ENCODE data around the gene PAQR4.

- TF ChIP-seq EZH2 (IDR thresholded peaks at IDR 0.05; ENCODE audit: borderline replicate concordance, low read length) (no peak), CTCF (IDR thresholded peaks at IDR 0.05; ENCODE audit: low read length) (no peak)
Measured at GRCh38 chr16:2976673-2977072, 7.5 kb downstream of the PAQR4 start.

Data from OCI-LY1 (cell line).